Jurkat, Clone E6-1 (cell line): ENCODE data around the gene HOXB6.

Source experiments
- DNase-seq: peaks from one replicate; pipeline ENCODE4 v3.0.0-alpha.2; 2011; ENCODE audit warnings: low read depth, low spot score
- H3K4me3 ChIP-seq: 2 replicates; pipeline ENCODE4 v1.5.1; 2011; ENCODE audit warnings: mild to moderate bottlenecking, low read length, control low read depth, moderate library complexity

The HOXB6 gene

GRCh38 chr17:48612854-48613691, 8.3 kb upstream of the HOXB6 start:
- peak; percentile 46 for DNase-seq
- peak overlapping the region; percentile 51 for H3K4me3 ChIP-seq

- H3K4me3 ChIP-seq, result peak overlapping the region; percentile 51
- no peak for DNase-seq
These were observed 7.7 kb upstream of the HOXB6 start for GRCh38 chr17:48612456-48612853.

GRCh38 chr17:48611681-48612455, 7.1 kb upstream of the HOXB6 start:
- peak overlapping the region; percentile 85 for H3K4me3 ChIP-seq
- no peak for DNase-seq

- peak overlapping the region; percentile 85 for H3K4me3 ChIP-seq
- DNase-seq, result no peak
These were observed 6.4 kb upstream of the HOXB6 start for GRCh38 chr17:48611213-48611612.

- DNase-seq, result peak; percentile 50
- peak within 1 kb of the TSS; percentile 85 for H3K4me3 ChIP-seq
These were observed 5.8 kb upstream of the HOXB6 start, which contains the start of gene HOXB7 for GRCh38 chr17:48610282-48611211. TSS of gene HOXB7 (minus strand) at chr17:48611017. CDS start at chr17:48610918, 99 bp downstream.

- DNase-seq, result no peak
- peak overlapping the region; percentile 85 for H3K4me3 ChIP-seq
These were observed 5.0 kb upstream of the HOXB6 start for GRCh38 chr17:48609759-48610281.

- DNase-seq, result no peak
- no peak overlapping the region for H3K4me3 ChIP-seq
These were observed 4.2 kb upstream of the HOXB6 start for GRCh38 chr17:48609033-48609432.

- H3K4me3 ChIP-seq, result no peak overlapping the region
- no peak for DNase-seq
These were observed 3.7 kb upstream of the HOXB6 start for GRCh38 chr17:48608494-48608834.

GRCh38 chr17:48606892-48607614, 2.3 kb upstream of the HOXB6 start:
- H3K4me3 ChIP-seq, result no peak overlapping the region
- no peak for DNase-seq

- DNase-seq, result no peak
- no peak overlapping the region for H3K4me3 ChIP-seq
These were observed 1.5 kb upstream of the HOXB6 start for GRCh38 chr17:48605991-48606891.

GRCh38 chr17:48605409-48605919, 678 bp upstream of the HOXB6 start:
- H3K4me3 ChIP-seq, result no peak overlapping the region

GRCh38 chr17:48603959-48604769, 622 bp downstream of the HOXB6 start:
- H3K4me3 ChIP-seq, result no peak overlapping the region
- DNase-seq, result no peak

More at GRCh38 chr17:48605409-48605919, 678 bp upstream of the HOXB6 start:
- DNase-seq, result no peak

- no peak for DNase-seq
- peak overlapping the region; percentile 23 for H3K4me3 ChIP-seq
These were observed 3.0 kb downstream of the HOXB6 start for GRCh38 chr17:48601539-48602425.

- H3K4me3 ChIP-seq, result no peak overlapping the region
- DNase-seq, result no peak
These were observed 3.6 kb downstream of the HOXB6 start for GRCh38 chr17:48601207-48601538.

- no peak for DNase-seq
- H3K4me3 ChIP-seq, result no peak overlapping the region
These were observed 4.3 kb downstream of the HOXB6 start for GRCh38 chr17:48600244-48601098.
